ENCODE measurements around the gene IFI27L1.

GRCh38 chr14:94066089-94066676 lies 14.9 kb upstream of the IFI27L1 start:
- no peak for TF ChIP-seq CTCF (IDR thresholded peaks at IDR 0.05)
- no peak for TF ChIP-seq POLR2A (IDR thresholded peaks at IDR 0.05)
- TF ChIP-seq POLR2AphosphoS5 (IDR thresholded peaks at IDR 0.05; ENCODE audit: insufficient read depth in 1 of 2, low read depth in 1 of 2) = no peak

All from vagina (tissue), 2 donors.